ENCODE measurements around the gene HDX. TPM values are rescaled to one million over a fixed set of nuclear protein-coding genes. Genes with fewer than 3 reads are reported as not detected.

Gene HDX
- total and polyA plus RNA-seq, 7 experiments from 2014 or later, result 0.32 to 3.4 (median 0.87) TPM

- ChIA-PET CTCF (no interaction called here), POLR2A (no interaction called here)
- no peak for DNase-seq
- H3K27me3 ChIP-seq (ENCODE audit: control insufficient read depth in 2 of 2, insufficient read depth in 2 of 2, low read length in 2 of 2), result no peaks in the 10 kb centered on the region
- H3K4me1 ChIP-seq (ENCODE audit: control insufficient read depth in 2 of 2, insufficient read depth in 2 of 2, low read length in 2 of 2), result no peaks in the 10 kb centered on the region
- H3K36me3 ChIP-seq (ENCODE audit: control insufficient read depth in 2 of 3, insufficient read depth in 3 of 3, low read length in 3 of 3), result no peaks in the 10 kb centered on the region
- Mint-ChIP-seq H3K9me3 (peaks cover under 1 to 21% (median 4%) of the 10 kb centered on the region in 11 donors), H3K4me3 (no peak overlapping the region), H3K36me3 (peaks cover 0 to 5% (median 0%) of the 10 kb centered on the region in 5 donors), H3K27ac (no peak overlapping the region), H3K27me3 (no peaks in the 10 kb centered on the region), H3K4me1 (peaks cover 0 to 1% (median 0%) of the 10 kb centered on the region in 7 donors)
- no peak for ATAC-seq
- H3K27ac ChIP-seq (ENCODE audit: low read depth, low read length), result no peak overlapping the region
- H3K9me3 ChIP-seq (ENCODE audit: control insufficient read depth in 2 of 3, low read length in 3 of 3), result no peaks in the 10 kb centered on the region
- intact Hi-C loops (cut with micrococcal nuclease), result no loop called here
- no peak overlapping the region for H3K4me3 ChIP-seq (ENCODE audit: low read length)
These were observed 87.1 kb downstream of the HDX start for GRCh38 chrX:84415140-84415539.

DNA sequence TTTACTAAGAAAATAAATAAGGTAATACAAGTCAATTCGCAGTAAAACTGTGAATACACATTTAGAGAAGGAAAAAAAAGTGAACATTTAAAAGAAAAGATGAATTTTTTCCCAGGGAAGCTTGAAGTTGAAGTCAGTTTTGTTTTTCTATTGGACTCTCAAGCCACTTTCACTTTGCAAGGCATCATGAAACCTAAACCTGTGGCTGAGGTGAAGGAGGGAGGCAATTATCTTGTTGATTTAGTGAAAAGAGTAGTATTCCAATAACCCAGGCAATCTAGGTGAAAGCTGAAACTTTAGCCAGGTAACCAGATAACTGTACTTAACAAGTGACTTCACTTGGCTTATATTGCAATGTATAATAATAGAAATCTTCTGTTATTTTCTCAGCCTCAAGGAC lies 138.6 kb downstream of the HDX start:
- Mint-ChIP-seq H3K27me3 (no peaks in the 10 kb centered on the region), H3K27ac (no peak overlapping the region), H3K4me3 (no peak overlapping the region), H3K4me1 (no peaks in the 10 kb centered on the region), H3K36me3 (no peaks in the 10 kb centered on the region), H3K9me3 (peaks cover 0 to 12% (median 0%) of the 10 kb centered on the region in 11 donors)
- H3K4me3 ChIP-seq (ENCODE audit: low read length), result no peak overlapping the region
- H3K9me3 ChIP-seq (ENCODE audit: control insufficient read depth in 2 of 3, low read length in 3 of 3), result no peaks in the 10 kb centered on the region
- no peak overlapping the region for H3K27ac ChIP-seq (ENCODE audit: low read depth, low read length)
- H3K4me1 ChIP-seq (ENCODE audit: control insufficient read depth in 2 of 2, insufficient read depth in 2 of 2, low read length in 2 of 2), result no peaks in the 10 kb centered on the region
- CTCF ChIA-PET, result no interaction called here
- H3K27me3 ChIP-seq (ENCODE audit: control insufficient read depth in 2 of 2, insufficient read depth in 2 of 2, low read length in 2 of 2), result no peaks in the 10 kb centered on the region
- POLR2A ChIA-PET, result no interaction called here
- no peak for DNase-seq
- H3K36me3 ChIP-seq (ENCODE audit: control insufficient read depth in 2 of 3, insufficient read depth in 3 of 3, low read length in 3 of 3), result no peaks in the 10 kb centered on the region
- intact Hi-C loops (cut with micrococcal nuclease), result no loop called here
- ATAC-seq, result no peak

GRCh38 chrX:84363051-84363450 lies 139.2 kb downstream of the HDX start:
- POLR2A ChIA-PET, result no interaction called here
- CTCF ChIA-PET, result no interaction called here
- H3K36me3 ChIP-seq (ENCODE audit: control insufficient read depth in 2 of 3, insufficient read depth in 3 of 3, low read length in 3 of 3), result no peaks in the 10 kb centered on the region
- DNase-seq (no peak), ATAC-seq (no peak)
- intact Hi-C loops (cut with micrococcal nuclease), result no loop called here
- no peaks in the 10 kb centered on the region for H3K36me3 Mint-ChIP-seq
- H3K4me1 ChIP-seq (ENCODE audit: control insufficient read depth in 2 of 2, insufficient read depth in 2 of 2, low read length in 2 of 2), result no peaks in the 10 kb centered on the region
- H3K27ac ChIP-seq (ENCODE audit: low read depth, low read length), result no peak overlapping the region
- no peaks in the 10 kb centered on the region for H3K27me3 ChIP-seq (ENCODE audit: control insufficient read depth in 2 of 2, insufficient read depth in 2 of 2, low read length in 2 of 2)
- peaks cover 0 to 12% (median 0%) of the 10 kb centered on the region in 11 donors for H3K9me3 Mint-ChIP-seq
- H3K27me3 Mint-ChIP-seq, result no peaks in the 10 kb centered on the region
- no peaks in the 10 kb centered on the region for H3K9me3 ChIP-seq (ENCODE audit: control insufficient read depth in 2 of 3, low read length in 3 of 3)
- no peak overlapping the region for H3K4me3 ChIP-seq (ENCODE audit: low read length)
- H3K4me3 Mint-ChIP-seq, result no peak overlapping the region
- H3K27ac Mint-ChIP-seq, result no peak overlapping the region
- no peaks in the 10 kb centered on the region for H3K4me1 Mint-ChIP-seq

- Histone ChIP-seq H3K4me1 (ENCODE audit: control insufficient read depth in 2 of 2, insufficient read depth in 2 of 2, low read length in 2 of 2) (no peaks in the 10 kb centered on the region), H3K27ac (ENCODE audit: low read depth, low read length) (no peak overlapping the region), H3K27me3 (ENCODE audit: control insufficient read depth in 2 of 2, insufficient read depth in 2 of 2, low read length in 2 of 2) (no peaks in the 10 kb centered on the region), H3K36me3 (ENCODE audit: control insufficient read depth in 2 of 3, insufficient read depth in 3 of 3, low read length in 3 of 3) (no peaks in the 10 kb centered on the region), H3K9me3 (ENCODE audit: control insufficient read depth in 2 of 3, low read length in 3 of 3) (no peaks in the 10 kb centered on the region), H3K4me3 (ENCODE audit: low read length) (no peak overlapping the region)
- Mint-ChIP-seq H3K36me3 (no peaks in the 10 kb centered on the region), H3K27ac (no peak overlapping the region), H3K4me1 (no peaks in the 10 kb centered on the region), H3K27me3 (no peaks in the 10 kb centered on the region), H3K9me3 (peaks cover 0 to 12% (median 0%) of the 10 kb centered on the region in 11 donors), H3K4me3 (no peak overlapping the region)
- ATAC-seq (no peak), DNase-seq (no peak)
- ChIA-PET CTCF (no interaction called here), POLR2A (no interaction called here)
- intact Hi-C loops (cut with micrococcal nuclease), result no loop called here
These were observed 139.9 kb downstream of the HDX start for GRCh38 chrX:84362184-84362838.

- Histone ChIP-seq H3K36me3 (ENCODE audit: control insufficient read depth in 2 of 3, insufficient read depth in 3 of 3, low read length in 3 of 3) (no peaks in the 10 kb centered on the region), H3K27me3 (ENCODE audit: control insufficient read depth in 2 of 2, insufficient read depth in 2 of 2, low read length in 2 of 2) (no peaks in the 10 kb centered on the region), H3K4me1 (ENCODE audit: control insufficient read depth in 2 of 2, insufficient read depth in 2 of 2, low read length in 2 of 2) (no peaks in the 10 kb centered on the region), H3K4me3 (ENCODE audit: low read length) (no peak overlapping the region), H3K27ac (ENCODE audit: low read depth, low read length) (no peak overlapping the region), H3K9me3 (ENCODE audit: control insufficient read depth in 2 of 3, low read length in 3 of 3) (no peaks in the 10 kb centered on the region)
- no peaks in the 10 kb centered on the region for H3K36me3 Mint-ChIP-seq
- no peaks in the 10 kb centered on the region for H3K27me3 Mint-ChIP-seq
- H3K9me3 Mint-ChIP-seq, result peaks cover 0 to 2% (median 0%) of the 10 kb centered on the region in 11 donors
- intact Hi-C loops (cut with micrococcal nuclease), result no loop called here
- ChIA-PET POLR2A (no interaction called here), CTCF (interaction anchor here (0.8 kb wide), 1 partner anchor 241 kb away, joined by 3 read pairs; no protein-coding TSS in a partner anchor)
- no peak for DNase-seq
- ATAC-seq, result no peak
- H3K4me3 Mint-ChIP-seq, result no peak overlapping the region
- no peaks in the 10 kb centered on the region for H3K4me1 Mint-ChIP-seq
- no peak overlapping the region for H3K27ac Mint-ChIP-seq
These were observed 144.0 kb downstream of the HDX start for GRCh38 chrX:84358271-84358670.

- no peak overlapping the region for H3K4me3 Mint-ChIP-seq
- ChIA-PET POLR2A (no interaction called here), CTCF (no interaction called here)
- Histone ChIP-seq H3K4me1 (ENCODE audit: control insufficient read depth in 2 of 2, insufficient read depth in 2 of 2, low read length in 2 of 2) (no peaks in the 10 kb centered on the region), H3K9me3 (ENCODE audit: control insufficient read depth in 2 of 3, low read length in 3 of 3) (no peaks in the 10 kb centered on the region), H3K27ac (ENCODE audit: low read depth, low read length) (no peak overlapping the region), H3K4me3 (ENCODE audit: low read length) (no peak overlapping the region), H3K36me3 (ENCODE audit: control insufficient read depth in 2 of 3, insufficient read depth in 3 of 3, low read length in 3 of 3) (no peaks in the 10 kb centered on the region), H3K27me3 (ENCODE audit: control insufficient read depth in 2 of 2, insufficient read depth in 2 of 2, low read length in 2 of 2) (no peaks in the 10 kb centered on the region)
- intact Hi-C loops (cut with micrococcal nuclease), result no loop called here
- H3K9me3 Mint-ChIP-seq, result peaks cover 0 to 2% (median 0%) of the 10 kb centered on the region in 11 donors
- H3K36me3 Mint-ChIP-seq, result no peaks in the 10 kb centered on the region
- H3K4me1 Mint-ChIP-seq, result no peaks in the 10 kb centered on the region
- no peak for ATAC-seq
- no peak overlapping the region for H3K27ac Mint-ChIP-seq
- no peaks in the 10 kb centered on the region for H3K27me3 Mint-ChIP-seq
- no peak for DNase-seq
These were observed 145.0 kb downstream of the HDX start for GRCh38 chrX:84357296-84357695.

GRCh38 chrX:84340968-84341367 lies 161.3 kb downstream of the HDX start:
- ChIA-PET CTCF (no interaction called here), POLR2A (no interaction called here)
- intact Hi-C loops (cut with micrococcal nuclease), result no loop called here
- no peaks in the 10 kb centered on the region for H3K27me3 Mint-ChIP-seq
- Histone ChIP-seq H3K4me3 (ENCODE audit: low read length) (no peak overlapping the region), H3K27me3 (ENCODE audit: control insufficient read depth in 2 of 2, insufficient read depth in 2 of 2, low read length in 2 of 2) (no peaks in the 10 kb centered on the region), H3K4me1 (ENCODE audit: control insufficient read depth in 2 of 2, insufficient read depth in 2 of 2, low read length in 2 of 2) (no peaks in the 10 kb centered on the region), H3K9me3 (ENCODE audit: control insufficient read depth in 2 of 3, low read length in 3 of 3) (no peaks in the 10 kb centered on the region), H3K27ac (ENCODE audit: low read depth, low read length) (no peak overlapping the region), H3K36me3 (ENCODE audit: control insufficient read depth in 2 of 3, insufficient read depth in 3 of 3, low read length in 3 of 3) (no peaks in the 10 kb centered on the region)
- no peaks in the 10 kb centered on the region for H3K9me3 Mint-ChIP-seq
- DNase-seq, result no peak
- no peak overlapping the region for H3K4me3 Mint-ChIP-seq
- no peak overlapping the region for H3K27ac Mint-ChIP-seq
- H3K36me3 Mint-ChIP-seq, result no peaks in the 10 kb centered on the region
- ATAC-seq, result no peak
- H3K4me1 Mint-ChIP-seq, result no peaks in the 10 kb centered on the region

Measured in naive thymus-derived CD4-positive, alpha-beta T cell (primary cell).